ENCODE measurements around the gene COL28A1.

The COL28A1 gene

DNA sequence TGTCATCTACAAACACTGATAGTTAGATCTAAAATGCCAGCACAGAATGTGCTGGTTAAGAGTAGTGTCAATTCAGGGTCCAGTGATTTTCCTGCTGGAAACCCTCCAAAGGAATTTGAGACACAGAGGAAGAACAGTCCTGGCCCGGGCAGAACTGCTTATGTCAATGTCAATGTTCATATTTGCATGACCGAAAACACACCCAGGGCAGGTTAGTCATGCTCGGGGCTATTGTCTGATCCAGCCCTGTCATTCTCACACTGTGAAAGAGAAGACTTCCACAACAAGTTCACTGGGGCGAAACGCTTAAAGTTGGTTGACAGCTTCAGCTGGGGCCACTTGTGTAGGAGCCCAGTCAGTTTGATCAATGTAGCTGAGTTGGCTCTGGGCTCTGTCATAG, 214.0 kb downstream of the COL28A1 start:
- TF ChIP-seq SIN3A (IDR thresholded peaks at IDR 0.05; ENCODE audit: borderline replicate concordance, insufficient read depth, low read length) (0 out of 2 replicates have a peak, but pooled peaks have one; percentile 41), TAF1 (IDR thresholded peaks at IDR 0.05; ENCODE audit: borderline replicate concordance, insufficient read depth, low read length) (no peak), POLR2AphosphoS5 (IDR thresholded peaks at IDR 0.05; ENCODE audit: low read depth, low read length) (no peak), FOXP2 (optimal IDR thresholded peaks at IDR 0.05; ENCODE audit: borderline replicate concordance, extremely low read depth, extremely low read length, insufficient read depth) (no peak)
- TF ChIP-seq, protein P1, sequence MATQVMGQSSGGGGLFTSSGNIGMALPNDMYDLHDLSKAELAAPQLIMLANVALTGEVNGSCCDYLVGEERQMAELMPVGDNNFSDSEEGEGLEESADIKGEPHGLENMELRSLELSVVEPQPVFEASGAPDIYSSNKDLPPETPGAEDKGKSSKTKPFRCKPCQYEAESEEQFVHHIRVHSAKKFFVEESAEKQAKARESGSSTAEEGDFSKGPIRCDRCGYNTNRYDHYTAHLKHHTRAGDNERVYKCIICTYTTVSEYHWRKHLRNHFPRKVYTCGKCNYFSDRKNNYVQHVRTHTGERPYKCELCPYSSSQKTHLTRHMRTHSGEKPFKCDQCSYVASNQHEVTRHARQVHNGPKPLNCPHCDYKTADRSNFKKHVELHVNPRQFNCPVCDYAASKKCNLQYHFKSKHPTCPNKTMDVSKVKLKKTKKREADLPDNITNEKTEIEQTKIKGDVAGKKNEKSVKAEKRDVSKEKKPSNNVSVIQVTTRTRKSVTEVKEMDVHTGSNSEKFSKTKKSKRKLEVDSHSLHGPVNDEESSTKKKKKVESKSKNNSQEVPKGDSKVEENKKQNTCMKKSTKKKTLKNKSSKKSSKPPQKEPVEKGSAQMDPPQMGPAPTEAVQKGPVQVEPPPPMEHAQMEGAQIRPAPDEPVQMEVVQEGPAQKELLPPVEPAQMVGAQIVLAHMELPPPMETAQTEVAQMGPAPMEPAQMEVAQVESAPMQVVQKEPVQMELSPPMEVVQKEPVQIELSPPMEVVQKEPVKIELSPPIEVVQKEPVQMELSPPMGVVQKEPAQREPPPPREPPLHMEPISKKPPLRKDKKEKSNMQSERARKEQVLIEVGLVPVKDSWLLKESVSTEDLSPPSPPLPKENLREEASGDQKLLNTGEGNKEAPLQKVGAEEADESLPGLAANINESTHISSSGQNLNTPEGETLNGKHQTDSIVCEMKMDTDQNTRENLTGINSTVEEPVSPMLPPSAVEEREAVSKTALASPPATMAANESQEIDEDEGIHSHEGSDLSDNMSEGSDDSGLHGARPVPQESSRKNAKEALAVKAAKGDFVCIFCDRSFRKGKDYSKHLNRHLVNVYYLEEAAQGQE (IDR thresholded peaks at IDR 0.05; ENCODE audit: insufficient read depth in 1 of 2, low read depth in 2 of 2, low read length in 2 of 2) = no peak

DNA sequence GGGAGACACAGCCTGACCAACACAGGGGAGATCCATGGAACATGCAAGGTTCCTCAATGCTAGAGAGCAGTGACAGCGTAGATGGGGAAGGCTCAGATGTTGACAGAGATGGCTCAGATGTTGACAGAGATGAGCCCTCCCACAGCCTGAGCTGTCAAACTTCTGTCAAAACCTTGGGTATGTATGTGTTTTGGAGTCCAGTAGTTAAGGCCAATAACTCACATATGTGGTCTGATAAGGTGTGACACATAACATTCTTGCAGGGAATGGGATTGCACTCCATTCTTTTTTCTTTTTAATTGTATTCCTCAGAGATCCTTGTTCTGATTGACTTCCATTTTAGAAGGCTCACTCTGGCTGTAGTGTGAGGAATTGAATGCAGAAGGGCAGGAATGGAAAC, 217.1 kb downstream of the COL28A1 start:
- TF ChIP-seq POLR2AphosphoS5 (IDR thresholded peaks at IDR 0.05; ENCODE audit: low read depth, low read length) = no peak
- no peak for TF ChIP-seq SIN3A (IDR thresholded peaks at IDR 0.05; ENCODE audit: borderline replicate concordance, insufficient read depth, low read length)
- TF ChIP-seq, protein P1 (IDR thresholded peaks at IDR 0.05; ENCODE audit: insufficient read depth in 1 of 2, low read depth in 2 of 2, low read length in 2 of 2) = no peak
- TF ChIP-seq TAF1 (IDR thresholded peaks at IDR 0.05; ENCODE audit: borderline replicate concordance, insufficient read depth, low read length) = no peak
- no peak for TF ChIP-seq FOXP2 (optimal IDR thresholded peaks at IDR 0.05; ENCODE audit: borderline replicate concordance, extremely low read depth, extremely low read length, insufficient read depth)

DNA sequence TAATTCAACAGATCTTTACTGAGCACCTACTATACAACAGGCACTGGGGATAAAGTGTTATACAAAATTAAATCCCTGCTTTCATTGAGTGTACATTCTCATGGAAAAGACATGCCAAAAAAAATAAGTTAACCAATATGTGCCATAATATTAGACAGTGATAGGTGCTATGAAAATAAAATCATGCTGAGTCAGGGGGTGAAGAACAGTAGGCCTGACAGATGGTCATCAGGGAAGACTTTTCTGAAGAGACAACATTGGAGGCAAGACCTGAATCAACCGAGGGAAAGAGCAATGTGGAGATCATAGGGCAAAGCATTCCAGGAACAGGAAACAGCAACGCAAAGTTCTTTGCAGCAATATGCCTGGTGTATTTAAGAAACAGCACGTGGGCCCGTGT, 217.8 kb downstream of the COL28A1 start:
- TF ChIP-seq, protein P1 (IDR thresholded peaks at IDR 0.05; ENCODE audit: insufficient read depth in 1 of 2, low read depth in 2 of 2, low read length in 2 of 2) = no peak
- TF ChIP-seq FOXP2 (optimal IDR thresholded peaks at IDR 0.05; ENCODE audit: borderline replicate concordance, extremely low read depth, extremely low read length, insufficient read depth) = no peak
- TF ChIP-seq TAF1 (IDR thresholded peaks at IDR 0.05; ENCODE audit: borderline replicate concordance, insufficient read depth, low read length) = no peak
- TF ChIP-seq SIN3A (IDR thresholded peaks at IDR 0.05; ENCODE audit: borderline replicate concordance, insufficient read depth, low read length) = no peak
- TF ChIP-seq POLR2AphosphoS5 (IDR thresholded peaks at IDR 0.05; ENCODE audit: low read depth, low read length) = no peak

DNA sequence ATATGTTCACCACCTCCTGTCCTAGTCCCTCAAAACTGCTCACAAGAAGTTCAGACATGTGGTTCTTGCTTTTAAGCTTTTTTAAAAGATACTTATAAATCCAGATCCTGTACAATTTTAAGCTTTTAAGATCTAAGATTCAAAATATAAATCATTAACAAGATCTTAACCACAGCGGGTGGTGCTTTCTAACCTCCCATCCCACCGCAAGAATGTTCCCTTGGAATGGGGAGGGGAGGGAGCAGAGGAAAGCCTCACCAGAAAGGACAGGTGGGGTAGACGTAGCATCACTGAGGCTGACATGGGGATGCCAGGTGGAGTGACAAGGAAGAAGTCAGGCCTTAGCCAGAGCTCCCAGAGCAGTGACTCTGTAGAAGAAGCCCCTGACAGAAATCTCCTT, 219.8 kb downstream of the COL28A1 start:
- TF ChIP-seq, protein P1 (IDR thresholded peaks at IDR 0.05; ENCODE audit: insufficient read depth in 1 of 2, low read depth in 2 of 2, low read length in 2 of 2) = no peak
- no peak for TF ChIP-seq FOXP2 (optimal IDR thresholded peaks at IDR 0.05; ENCODE audit: borderline replicate concordance, extremely low read depth, extremely low read length, insufficient read depth)
- TF ChIP-seq TAF1 (IDR thresholded peaks at IDR 0.05; ENCODE audit: borderline replicate concordance, insufficient read depth, low read length) = no peak
- TF ChIP-seq SIN3A (IDR thresholded peaks at IDR 0.05; ENCODE audit: borderline replicate concordance, insufficient read depth, low read length) = no peak
- no peak for TF ChIP-seq POLR2AphosphoS5 (IDR thresholded peaks at IDR 0.05; ENCODE audit: low read depth, low read length)

DNA sequence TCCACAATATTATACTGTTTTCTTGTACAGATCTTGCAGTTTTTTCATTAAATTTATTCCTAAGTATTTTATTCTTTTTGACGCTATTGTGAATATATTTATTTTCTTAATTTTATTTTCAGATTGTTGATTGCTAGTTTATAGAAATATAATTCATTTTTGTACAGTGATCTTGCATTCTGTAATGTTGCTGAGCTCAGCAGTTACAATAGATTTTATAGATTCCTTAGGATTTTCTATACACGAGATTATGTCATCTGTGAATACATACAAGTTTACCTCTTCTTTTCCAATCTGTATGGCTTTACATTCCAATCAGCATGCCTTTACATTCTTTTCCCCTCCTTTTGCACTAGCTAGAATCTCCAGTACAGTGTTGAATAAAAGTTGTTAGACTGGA, 223.3 kb downstream of the COL28A1 start:
- no peak for TF ChIP-seq FOXP2 (optimal IDR thresholded peaks at IDR 0.05; ENCODE audit: borderline replicate concordance, extremely low read depth, extremely low read length, insufficient read depth)
- TF ChIP-seq, protein P1 (IDR thresholded peaks at IDR 0.05; ENCODE audit: insufficient read depth in 1 of 2, low read depth in 2 of 2, low read length in 2 of 2) = no peak
- TF ChIP-seq POLR2AphosphoS5 (IDR thresholded peaks at IDR 0.05; ENCODE audit: low read depth, low read length) = no peak
- no peak for TF ChIP-seq SIN3A (IDR thresholded peaks at IDR 0.05; ENCODE audit: borderline replicate concordance, insufficient read depth, low read length)

Measured in PFSK-1 (cell line).